ENCODE data around the gene SEC24D.

Gene SEC24D

DNA sequence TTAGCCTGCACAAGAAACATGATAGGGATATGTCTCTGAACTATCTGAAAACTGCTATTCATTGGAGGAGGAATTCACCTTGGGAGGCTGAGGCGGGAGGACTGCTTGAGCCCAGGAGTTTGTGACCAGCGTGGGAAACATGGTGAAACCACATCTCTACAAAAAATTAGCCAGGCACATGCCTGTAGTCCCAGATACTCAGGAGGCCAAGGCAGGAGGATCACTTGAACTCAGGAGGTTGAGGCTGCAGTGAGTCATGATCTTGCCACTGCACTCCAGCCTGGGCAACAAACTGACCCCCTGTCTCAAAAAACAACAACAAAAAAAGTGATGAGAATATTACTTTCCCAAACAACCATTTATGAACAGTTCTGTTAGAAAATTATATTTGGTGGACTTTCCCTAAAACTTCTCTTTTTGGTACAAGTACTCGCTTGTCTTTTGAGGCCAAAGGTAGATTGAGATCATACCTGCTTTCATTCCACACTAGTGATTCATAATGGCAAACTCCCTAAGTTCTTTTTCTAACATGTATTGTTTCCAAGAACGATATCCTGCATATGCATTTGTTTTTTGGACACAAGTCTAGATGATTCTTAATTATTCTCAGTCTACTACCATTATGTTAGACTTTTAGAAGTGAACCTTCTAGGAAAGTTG lies 117.3 kb downstream of the SEC24D start:
- DNase-seq (ENCODE audit: low spot score) = no peak

DNA sequence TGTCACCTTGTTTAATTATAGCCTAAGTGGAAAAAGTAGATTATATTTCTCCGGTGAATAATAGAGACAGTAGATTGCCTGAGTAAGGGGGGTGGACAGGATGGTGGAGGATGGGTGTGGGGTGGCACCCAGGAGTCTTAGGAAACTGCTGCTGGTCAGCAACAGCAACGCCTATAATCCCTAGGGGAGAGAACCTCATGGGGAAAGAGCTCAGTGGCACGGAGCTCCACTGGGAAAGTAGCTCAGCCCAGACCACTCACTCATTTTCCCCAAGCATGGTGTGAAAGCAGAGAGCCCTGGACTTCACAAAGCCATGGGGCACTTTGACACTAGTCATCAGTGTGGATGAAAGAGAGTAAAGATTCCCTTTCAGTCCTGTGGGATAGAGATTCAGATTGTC lies 119.6 kb downstream of the SEC24D start:
- DNase-seq (ENCODE audit: low spot score) = no peak

DNA sequence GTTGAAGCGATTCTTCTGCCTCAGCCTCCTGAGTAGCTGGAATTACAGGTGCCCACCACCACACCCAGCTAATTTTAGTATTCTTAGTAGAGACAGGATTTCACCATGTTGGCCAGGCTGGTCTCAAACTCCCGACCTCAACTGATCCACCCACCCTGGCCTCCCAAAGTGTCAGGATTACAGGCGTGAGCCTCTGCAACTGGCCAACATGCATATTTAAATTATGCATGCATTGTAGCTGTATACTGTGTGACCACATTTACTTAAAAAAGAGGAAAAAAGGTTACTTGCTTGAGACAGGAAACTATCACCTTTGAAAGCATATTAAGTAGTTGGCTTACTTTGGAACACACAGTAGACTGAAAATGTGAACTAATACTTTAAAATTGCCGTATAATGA lies 121.2 kb downstream of the SEC24D start:
- DNase-seq (ENCODE audit: low spot score) = no peak

DNA sequence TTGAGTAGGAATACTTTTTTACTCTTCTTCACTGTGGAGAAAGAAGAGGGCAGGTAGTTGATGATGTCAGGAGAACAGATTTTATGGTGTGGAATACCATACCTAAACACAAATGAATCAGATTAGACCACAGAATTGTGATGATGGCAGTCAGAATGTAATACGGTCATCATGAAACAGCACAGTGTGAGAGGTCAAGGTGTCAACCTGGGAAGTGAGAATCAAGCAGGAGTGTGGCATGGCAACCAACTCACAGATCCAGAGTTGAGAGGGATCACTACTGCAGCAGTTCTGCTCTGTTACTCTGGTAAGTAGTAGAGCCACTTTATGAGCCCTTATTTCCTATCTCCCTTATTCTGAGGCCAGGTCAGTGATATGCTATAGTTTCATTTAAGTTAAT lies 123.1 kb downstream of the SEC24D start:
- no peak for DNase-seq (ENCODE audit: low spot score)

DNA sequence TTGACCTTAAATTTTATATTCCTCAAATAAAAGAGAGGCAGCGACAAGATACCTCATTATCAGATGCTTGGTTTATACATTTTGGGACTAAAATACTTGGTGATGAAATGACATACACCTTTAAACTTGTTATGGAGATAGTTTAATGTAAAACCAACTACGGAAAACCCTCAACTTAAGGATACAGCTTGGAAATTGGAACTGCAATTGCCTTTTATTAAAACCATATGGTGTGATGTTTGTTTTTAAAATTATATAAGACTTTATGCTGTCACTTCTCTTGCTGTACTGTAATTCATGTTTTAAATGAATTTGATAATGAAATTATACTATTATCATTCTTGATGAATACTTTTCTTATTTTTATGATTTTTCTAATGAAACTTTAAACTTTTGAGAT lies 124.9 kb downstream of the SEC24D start:
- DNase-seq (ENCODE audit: low spot score) = no peak

DNA sequence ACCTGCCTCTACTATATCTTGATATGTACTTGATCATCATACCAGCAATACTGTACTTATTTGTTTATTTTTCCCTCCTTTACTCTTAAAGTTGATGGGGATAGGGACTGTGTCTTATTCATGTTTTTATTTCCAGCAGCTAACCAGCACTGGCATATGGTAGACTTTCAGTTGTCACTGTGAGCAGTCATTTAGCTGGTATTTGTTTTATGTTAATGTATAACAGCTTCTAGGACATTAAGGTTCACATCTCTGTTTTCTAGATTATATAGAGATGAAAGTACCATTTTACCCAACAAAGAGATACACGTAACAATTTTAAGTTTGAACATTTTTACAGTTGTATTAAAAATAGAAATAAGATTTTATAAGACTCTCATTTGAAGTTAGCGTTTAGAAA lies 132.8 kb downstream of the SEC24D start:
- DNase-seq (ENCODE audit: low spot score) = no peak

DNA sequence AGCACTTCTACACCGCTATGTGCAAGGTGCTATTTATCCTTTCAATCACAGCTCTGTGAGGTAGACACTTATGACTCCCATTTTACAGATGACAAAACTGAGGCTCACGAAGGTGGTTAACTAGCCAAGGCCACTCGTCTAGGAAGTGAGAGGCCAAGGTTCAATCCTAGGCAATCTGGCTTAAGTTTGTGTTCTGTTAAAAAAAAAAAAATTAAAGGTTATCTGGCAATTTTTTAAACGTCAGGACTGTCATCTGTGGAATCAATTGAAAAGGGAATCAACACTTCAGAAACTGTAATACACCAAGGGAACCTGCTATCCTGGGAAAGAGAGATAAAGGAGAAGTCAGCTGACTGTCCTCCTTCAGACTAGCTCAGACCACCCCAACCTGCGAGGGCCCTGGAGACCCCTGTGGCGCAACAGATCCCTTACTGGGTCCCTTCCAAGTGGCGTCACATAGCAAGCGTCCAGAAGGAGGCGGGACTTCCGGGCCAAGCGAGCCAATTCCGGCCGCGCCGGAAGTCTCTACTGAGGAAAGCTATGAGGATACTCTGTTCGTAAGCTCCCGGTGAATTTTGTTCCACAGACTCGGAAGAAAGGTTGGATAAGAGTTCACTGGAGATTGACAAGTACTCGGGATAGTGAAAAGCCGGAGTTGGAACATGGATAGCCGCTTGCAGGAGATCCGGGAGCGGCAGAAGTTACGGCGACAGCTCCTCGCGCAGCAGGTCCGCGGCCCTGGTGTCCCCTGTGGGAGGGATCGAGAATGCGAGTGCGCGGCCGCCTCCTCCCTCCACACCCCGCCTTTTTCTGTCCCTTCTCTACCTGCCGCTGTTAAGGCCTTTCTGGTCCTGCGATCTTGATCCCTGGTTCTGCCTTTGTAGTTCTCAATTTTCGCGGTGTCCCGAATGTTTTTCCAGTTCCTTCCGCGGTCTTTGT lies 150.8 kb downstream of the SEC24D start, which contains the start of gene METTL14:
METTL14 (plus strand) TSS at position 520 of the 939 bp plus-strand sequence; CDS start at position 663, 143 bp downstream.
- peak; percentile 78 for DNase-seq (ENCODE audit: low spot score)

DNA sequence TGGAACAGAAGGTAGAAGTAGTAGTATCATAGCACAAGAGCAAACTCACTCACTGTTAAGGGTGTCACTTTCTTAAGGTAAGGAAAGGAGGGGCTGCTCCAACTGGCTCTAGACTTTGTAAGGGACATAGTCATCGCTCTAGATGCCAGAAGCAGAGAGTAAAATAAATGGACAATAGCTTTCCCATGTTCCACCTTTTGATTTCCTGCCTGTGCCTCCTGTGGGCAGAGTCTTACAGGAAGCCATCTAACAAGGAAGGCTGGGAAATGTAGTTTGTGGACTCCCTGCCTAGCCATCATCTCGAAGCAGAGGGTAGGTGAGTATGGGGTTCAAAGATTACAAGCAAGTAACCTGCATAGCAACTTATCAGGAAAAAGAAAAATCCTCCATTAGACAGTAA lies 152.4 kb downstream of the SEC24D start:
- no peak for DNase-seq (ENCODE audit: low spot score)

DNA sequence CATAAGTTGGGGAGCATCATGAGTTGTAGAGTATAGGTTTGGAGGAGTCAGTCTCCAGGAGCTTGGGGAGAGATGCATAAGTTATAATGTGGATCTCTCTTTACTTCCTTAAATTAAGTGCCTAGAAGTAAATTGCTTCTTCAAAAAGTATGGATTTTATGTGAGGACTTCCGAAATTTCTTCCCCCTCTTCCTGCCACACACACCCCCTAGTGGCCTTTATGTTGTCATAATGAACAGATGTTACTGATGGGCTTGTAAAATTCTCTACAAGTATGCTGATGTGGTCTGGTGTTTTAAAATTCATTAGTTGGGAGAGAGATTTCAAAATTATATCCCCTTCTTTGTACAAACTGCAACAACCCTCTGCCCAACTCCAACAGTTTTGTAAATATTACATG lies 153.0 kb downstream of the SEC24D start:
- DNase-seq (ENCODE audit: low spot score) = peak; percentile 30

DNA sequence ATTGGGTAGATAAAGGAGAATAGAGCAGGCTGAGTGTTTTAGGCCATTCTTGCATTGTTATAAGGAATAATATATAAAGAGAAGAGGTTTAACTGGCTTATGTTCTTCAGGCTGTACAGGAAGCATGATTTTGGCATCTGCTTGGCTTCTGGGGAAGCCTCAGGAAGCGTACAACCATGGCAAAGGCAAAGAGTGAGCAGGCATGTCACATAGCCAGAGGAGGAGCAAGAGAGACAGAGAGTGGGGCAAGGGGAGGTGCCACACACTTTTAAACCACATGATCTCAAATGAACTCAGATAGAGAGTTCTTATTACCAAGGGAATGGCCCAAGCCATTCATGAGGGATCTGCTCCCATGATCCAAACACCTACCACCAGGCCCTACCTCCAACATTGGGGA lies 155.1 kb downstream of the SEC24D start:
- DNase-seq (ENCODE audit: low spot score) = no peak

DNA sequence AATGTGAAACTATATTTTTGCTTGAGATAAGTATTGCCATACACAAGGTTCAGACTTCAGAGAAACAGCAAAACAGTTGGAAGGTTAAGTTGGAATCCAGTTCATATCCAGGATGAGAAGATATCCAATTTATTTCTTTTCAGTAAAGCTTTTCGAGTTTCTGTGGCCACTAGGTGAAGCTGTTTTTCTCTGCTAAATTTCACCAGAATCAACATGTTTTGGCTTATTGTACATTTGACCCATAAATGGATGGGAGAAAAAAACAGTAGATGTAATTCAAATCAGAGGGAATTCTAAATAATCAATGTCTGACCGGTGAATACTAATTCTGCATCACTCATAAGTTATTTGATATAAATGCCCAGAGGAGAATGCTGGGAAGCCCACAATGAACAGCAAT lies 159.8 kb downstream of the SEC24D start:
- DNase-seq (ENCODE audit: low spot score) = no peak
